ENCODE results near the gene FASTKD3. TPM values are rescaled to one million over a fixed set of nuclear protein-coding genes. Genes with fewer than 3 reads are reported as not detected.

The FASTKD3 gene
- total and polyA plus RNA-seq, 2 experiments from 2014 or later = 10.4 to 10.9 TPM

DNA sequence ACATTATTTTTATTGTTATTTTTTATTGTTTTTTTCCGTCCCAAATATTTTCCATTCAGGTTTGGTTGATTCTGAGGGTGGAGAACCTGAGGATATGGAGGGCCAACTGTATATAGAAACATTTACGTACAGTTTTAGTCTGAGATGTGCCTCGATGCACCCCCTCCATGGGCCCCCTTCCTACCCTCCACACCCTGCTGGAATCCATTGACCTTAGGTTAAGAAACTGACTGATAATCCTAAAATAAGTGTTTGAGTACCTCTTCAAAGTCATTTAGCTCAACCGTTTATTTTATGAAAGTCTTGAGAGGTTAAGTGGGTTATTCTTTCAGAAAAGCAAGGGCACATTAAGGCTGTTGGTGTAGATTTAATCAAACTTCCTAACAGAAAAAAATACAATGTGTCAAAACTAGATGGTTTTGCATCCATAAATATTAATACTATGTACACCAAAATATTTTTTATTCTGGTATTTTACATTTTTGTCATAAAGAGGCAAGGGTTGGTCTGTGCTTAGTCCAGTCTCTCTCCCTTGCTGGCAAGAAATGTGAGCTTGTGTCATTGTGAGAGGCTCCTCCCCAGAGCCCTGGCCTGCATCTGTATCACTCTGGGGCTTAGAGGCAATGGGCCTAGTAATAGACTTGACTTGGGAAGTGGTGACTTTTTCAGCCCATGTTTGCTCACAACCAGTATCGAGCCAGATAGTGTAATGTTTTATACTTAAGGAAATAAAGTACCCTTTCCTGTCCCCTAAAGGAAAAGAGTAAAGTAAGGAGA is 15.8 kb upstream of the FASTKD3 start:
- no peak overlapping the region for H3K4me3 ChIP-seq
- peaks cover 27% of the 10 kb centered on the region for H3K4me1 ChIP-seq (ENCODE audit: low read depth)
- H3K27ac ChIP-seq = peak overlapping the region; percentile 68
- H3K36me3 ChIP-seq = peaks cover 34% of the 10 kb centered on the region
- H3K27me3 ChIP-seq = no peaks in the 10 kb centered on the region
- TF ChIP-seq, protein P1, sequence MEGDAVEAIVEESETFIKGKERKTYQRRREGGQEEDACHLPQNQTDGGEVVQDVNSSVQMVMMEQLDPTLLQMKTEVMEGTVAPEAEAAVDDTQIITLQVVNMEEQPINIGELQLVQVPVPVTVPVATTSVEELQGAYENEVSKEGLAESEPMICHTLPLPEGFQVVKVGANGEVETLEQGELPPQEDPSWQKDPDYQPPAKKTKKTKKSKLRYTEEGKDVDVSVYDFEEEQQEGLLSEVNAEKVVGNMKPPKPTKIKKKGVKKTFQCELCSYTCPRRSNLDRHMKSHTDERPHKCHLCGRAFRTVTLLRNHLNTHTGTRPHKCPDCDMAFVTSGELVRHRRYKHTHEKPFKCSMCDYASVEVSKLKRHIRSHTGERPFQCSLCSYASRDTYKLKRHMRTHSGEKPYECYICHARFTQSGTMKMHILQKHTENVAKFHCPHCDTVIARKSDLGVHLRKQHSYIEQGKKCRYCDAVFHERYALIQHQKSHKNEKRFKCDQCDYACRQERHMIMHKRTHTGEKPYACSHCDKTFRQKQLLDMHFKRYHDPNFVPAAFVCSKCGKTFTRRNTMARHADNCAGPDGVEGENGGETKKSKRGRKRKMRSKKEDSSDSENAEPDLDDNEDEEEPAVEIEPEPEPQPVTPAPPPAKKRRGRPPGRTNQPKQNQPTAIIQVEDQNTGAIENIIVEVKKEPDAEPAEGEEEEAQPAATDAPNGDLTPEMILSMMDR (IDR thresholded peaks at IDR 0.05; ENCODE audit: low read depth, low read length) = no peak
- DNase-seq (ENCODE audit: low read depth in 1 of 2, low spot score in 1 of 2) = peak in 1 of 2 donors; percentile 60
- H3K9me3 ChIP-seq (ENCODE audit: low read depth) = no peaks in the 10 kb centered on the region

DNA sequence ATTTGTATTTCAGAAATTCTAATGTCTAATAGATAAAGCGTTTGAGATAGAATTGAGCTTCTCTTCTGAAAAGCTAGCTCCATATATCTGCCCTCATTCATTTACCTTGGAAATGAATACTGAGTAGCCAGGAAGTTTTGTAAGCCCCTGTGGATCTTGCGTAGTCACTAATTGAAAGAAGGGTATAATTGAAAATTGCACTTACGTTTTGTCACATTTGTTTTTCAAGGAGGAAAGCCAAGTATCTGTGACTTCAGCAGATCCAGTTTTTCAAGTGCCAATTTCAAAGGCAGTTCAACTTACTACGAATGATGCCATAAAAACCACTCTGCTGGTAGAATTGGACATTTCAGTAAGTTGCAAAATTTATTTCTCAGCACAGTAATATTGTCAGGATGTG is 14.1 kb upstream of the FASTKD3 start:
- Histone ChIP-seq H3K4me3 (no peak overlapping the region), H3K27me3 (no peaks in the 10 kb centered on the region), H3K9me3 (ENCODE audit: low read depth) (no peaks in the 10 kb centered on the region), H3K36me3 (peaks cover 34% of the 10 kb centered on the region), H3K27ac (no peak overlapping the region), H3K4me1 (ENCODE audit: low read depth) (peaks cover 24% of the 10 kb centered on the region)
- no peak for DNase-seq (ENCODE audit: low read depth in 1 of 2, low spot score in 1 of 2)
- TF ChIP-seq, protein P1 (IDR thresholded peaks at IDR 0.05; ENCODE audit: low read depth, low read length) = no peak

DNA sequence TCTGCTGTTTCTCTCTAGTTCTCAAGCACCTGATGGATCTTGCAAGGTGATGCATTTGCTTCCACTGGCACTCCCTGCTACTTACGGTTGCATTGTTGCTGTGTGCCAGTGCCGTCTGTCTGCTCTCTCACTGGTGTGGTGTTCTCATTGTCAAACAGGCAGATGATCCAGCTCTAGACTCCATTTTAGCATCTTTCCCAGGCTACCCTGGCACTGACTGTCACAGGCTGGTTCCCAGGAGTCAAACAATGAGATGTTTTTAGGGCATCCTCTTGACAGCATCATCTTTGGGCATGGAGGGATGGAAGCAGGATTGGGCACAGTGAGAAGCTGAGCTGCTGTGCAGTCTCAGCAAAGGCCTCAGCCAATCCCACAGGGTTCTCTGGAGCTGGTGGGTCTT is 13.0 kb upstream of the FASTKD3 start:
- TF ChIP-seq, protein P1 (IDR thresholded peaks at IDR 0.05; ENCODE audit: low read depth, low read length) = no peak
- Histone ChIP-seq H3K36me3 (peaks cover 34% of the 10 kb centered on the region), H3K4me3 (no peak overlapping the region), H3K27me3 (no peaks in the 10 kb centered on the region), H3K9me3 (ENCODE audit: low read depth) (no peaks in the 10 kb centered on the region), H3K4me1 (ENCODE audit: low read depth) (peaks cover 20% of the 10 kb centered on the region), H3K27ac (no peak overlapping the region)
- DNase-seq (ENCODE audit: low read depth in 1 of 2, low spot score in 1 of 2) = no peak

DNA sequence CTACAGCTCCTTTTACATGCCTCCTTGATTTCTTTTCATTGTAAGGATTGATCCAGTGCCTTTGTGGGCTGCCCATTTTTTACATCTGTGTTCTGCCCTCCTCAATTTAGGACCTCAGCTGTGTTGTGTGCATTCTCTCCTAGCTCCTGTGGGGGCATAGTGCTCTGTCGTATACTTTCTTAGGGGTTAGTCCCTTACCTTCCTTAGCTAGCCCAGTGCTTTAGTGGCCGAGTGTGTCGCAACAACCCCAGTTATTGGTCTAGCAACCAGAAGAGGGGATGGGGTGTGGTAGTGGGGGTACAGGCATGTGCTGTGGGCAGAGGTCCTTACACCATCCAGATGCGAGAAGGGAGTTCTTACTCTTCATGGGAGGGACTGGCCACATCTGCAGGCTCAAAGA is 12.3 kb upstream of the FASTKD3 start:
- H3K27me3 ChIP-seq = no peaks in the 10 kb centered on the region
- DNase-seq (ENCODE audit: low read depth in 1 of 2, low spot score in 1 of 2) = no peak
- TF ChIP-seq, protein P1 (IDR thresholded peaks at IDR 0.05; ENCODE audit: low read depth, low read length) = no peak
- no peak overlapping the region for H3K4me3 ChIP-seq
- H3K36me3 ChIP-seq = peaks cover 36% of the 10 kb centered on the region
- H3K4me1 ChIP-seq (ENCODE audit: low read depth) = peaks cover 17% of the 10 kb centered on the region
- no peak overlapping the region for H3K27ac ChIP-seq
- H3K9me3 ChIP-seq (ENCODE audit: low read depth) = no peaks in the 10 kb centered on the region

DNA sequence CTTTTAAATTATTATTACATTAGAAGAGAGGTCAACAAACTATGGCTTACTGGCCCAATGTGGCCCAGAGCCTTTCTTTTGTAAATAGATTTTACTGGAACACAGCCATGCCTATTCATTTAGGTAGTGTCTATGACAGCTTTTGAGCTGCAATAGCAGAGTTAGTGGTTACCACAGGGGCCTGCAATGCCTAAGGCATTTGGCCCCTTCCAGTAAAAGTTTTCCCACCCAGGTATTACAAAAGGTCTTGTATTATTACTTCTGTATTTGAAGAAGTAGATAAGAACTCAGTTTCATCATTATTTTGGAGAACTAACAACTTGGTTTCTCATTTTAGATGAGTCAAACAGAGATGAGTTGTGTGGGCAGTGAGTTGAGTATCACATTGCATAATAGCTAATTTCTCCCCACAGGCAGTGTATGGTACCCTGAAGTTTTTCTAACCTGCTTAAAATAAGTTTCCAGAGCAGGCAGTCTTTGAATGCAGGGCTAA is 9.6 kb upstream of the FASTKD3 start:
- peak in 1 of 2 donors; percentile 62 for DNase-seq (ENCODE audit: low read depth in 1 of 2, low spot score in 1 of 2)
- H3K27ac ChIP-seq = no peak overlapping the region
- peaks cover 36% of the 10 kb centered on the region for H3K36me3 ChIP-seq
- H3K27me3 ChIP-seq = no peaks in the 10 kb centered on the region
- H3K4me3 ChIP-seq = no peak overlapping the region
- no peaks in the 10 kb centered on the region for H3K4me1 ChIP-seq (ENCODE audit: low read depth)
- no peaks in the 10 kb centered on the region for H3K9me3 ChIP-seq (ENCODE audit: low read depth)
- TF ChIP-seq, protein P1 (IDR thresholded peaks at IDR 0.05; ENCODE audit: low read depth, low read length) = no peak

Measured in cardiac muscle cell (in vitro differentiated cells and primary cell).